NB4 (cell line): ENCODE results near the gene GALNT17.

Experiments used
- POLR2A ChIP-seq: IDR thresholded peaks from 2 replicates; pipeline ENCODE4 v1.6.1; 2011; ENCODE audit warnings: mild to moderate bottlenecking; ENCODE audit not compliant: insufficient read length; ENCODE audit errors: extremely low read depth
- TF ChIP-seq, protein P1 (sequence below): IDR thresholded peaks from one replicate; pipeline ENCODE4 v1.5.1; 2012; ENCODE audit warnings: low read depth, low read length

DNA sequence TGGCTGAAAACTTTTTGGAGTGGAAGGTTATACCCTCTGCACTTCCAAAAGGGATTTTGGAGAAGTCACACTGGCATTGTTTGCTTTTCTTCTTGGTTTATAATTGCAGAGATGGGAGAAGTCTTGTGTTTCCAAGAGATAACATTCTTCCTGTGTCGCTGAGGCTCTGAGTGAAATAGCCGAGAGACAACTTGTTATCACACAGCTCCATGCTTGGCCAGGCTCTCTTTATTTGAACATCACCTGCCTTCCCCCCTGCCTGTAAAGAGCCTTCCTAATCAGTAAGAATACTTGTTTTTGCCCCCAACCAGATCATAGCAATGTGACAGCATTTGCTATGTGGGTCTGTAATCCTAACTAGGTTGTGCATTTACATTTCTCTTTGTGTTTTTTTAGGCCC lies 270.7 kb downstream of the GALNT17 start:
- TF ChIP-seq POLR2A, result no peak
- TF ChIP-seq, protein P1, sequence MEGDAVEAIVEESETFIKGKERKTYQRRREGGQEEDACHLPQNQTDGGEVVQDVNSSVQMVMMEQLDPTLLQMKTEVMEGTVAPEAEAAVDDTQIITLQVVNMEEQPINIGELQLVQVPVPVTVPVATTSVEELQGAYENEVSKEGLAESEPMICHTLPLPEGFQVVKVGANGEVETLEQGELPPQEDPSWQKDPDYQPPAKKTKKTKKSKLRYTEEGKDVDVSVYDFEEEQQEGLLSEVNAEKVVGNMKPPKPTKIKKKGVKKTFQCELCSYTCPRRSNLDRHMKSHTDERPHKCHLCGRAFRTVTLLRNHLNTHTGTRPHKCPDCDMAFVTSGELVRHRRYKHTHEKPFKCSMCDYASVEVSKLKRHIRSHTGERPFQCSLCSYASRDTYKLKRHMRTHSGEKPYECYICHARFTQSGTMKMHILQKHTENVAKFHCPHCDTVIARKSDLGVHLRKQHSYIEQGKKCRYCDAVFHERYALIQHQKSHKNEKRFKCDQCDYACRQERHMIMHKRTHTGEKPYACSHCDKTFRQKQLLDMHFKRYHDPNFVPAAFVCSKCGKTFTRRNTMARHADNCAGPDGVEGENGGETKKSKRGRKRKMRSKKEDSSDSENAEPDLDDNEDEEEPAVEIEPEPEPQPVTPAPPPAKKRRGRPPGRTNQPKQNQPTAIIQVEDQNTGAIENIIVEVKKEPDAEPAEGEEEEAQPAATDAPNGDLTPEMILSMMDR, result no peak
